GM19395 (cell line): ENCODE results near the gene NDUFA3.
A peak's percentile ranks its signal among the peaks of the same experiment; 100 is the strongest.
"Not testable (repeated sequence)": the region's sequence is repeated elsewhere in the genome, so short reads cannot be mapped to it uniquely, and the experiment has no call there.

Experiments
- ATAC-seq: cut with Tn5 transposase; IDR thresholded peaks from one replicate; pipeline ENCODE4 v1.9.1; 2021; ENCODE audit warnings: mild to moderate bottlenecking, moderate library complexity; ENCODE audit not compliant: unreplicated experiment

The NDUFA3 gene

DNA sequence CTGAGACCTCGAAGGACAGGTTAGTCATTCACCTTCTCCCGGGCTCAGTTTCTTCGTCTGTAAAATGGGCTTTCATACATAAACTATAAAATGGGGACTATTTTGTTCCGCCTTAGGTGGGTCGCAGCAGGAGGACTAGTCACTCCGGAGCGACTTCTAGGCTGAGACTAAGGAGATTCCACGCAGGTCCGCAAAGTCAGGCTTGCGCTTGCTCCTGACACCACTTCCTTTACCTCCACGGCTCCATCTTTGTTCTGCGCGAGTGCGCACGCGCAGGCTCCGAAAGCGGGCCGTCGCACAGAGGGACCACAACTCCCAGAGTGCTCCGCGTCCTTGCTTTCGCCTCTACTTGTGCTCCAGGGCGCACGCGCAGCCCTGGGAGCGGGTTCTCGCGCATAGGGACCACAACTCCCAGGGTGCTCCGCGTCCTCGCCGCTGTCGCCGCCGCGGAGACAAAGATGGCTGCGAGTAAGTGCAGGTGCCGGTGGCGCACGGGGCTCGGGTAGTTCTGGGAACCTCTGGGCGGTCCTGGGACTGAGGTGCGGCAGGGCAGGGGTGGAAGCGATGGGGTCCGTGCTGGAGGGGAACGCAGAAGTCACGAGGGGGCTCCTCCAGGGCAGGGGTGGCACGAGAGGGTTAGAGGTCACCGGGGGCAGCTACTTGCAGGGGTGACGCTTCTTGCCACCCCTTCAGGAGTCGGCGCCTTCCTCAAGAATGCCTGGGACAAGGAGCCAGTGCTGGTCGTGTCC is at the start of gene NDUFA3:
TSS of gene NDUFA3 (plus strand) at position 435 of the 749 bp plus-strand sequence. CDS start at position 459, 24 bp downstream.
- ATAC-seq: peak; percentile 88

DNA sequence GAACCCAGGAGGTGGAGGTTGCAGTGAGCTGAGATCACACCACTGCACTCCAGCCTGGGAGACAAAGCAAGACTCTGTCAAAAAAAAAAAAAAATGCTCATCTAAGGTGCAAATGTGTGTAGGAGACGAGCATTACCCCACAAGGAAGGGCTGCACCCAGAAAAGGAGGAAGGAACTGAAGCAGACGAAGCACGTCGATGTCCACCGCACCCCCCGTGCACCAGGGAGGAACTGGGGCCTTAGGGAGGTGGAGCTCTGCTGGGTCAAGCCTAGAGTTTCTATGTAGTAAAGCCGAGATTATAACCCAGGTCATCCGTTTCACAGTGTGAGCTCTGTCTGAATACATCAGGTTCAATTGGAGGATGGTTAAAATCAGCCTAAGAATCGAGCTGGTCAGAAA is 40.0 kb upstream of the NDUFA3 start:
- ATAC-seq: no peak

GRCh38 chr19:54063350-54064116 is 39.1 kb upstream of the NDUFA3 start, which contains the start of gene VSTM1:
Gene VSTM1, minus strand, starts transcription at chr19:54063897. Its CDS starts 120 bp downstream, at chr19:54063777.
- ATAC-seq: no peak

DNA sequence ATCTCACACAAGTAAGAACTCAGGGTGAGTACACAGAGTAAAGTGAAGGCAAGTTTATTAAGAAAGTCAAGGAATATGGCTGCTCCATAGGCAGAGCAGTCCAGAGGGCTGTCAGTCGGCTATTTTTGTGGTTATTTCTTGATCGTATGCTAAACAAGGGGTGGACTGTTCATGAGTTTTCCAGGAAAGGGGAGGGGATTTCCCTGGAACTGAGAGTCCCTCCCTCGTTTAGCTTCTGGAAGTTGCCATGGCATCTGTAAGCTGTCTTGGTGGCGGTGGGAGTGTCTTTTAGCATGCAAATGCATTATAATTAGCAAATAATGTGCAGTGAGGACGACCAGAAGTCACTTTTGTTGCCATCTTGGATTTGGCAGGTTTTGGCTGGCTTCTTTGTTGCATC is 33.2 kb upstream of the NDUFA3 start:
- ATAC-seq: no peak

DNA sequence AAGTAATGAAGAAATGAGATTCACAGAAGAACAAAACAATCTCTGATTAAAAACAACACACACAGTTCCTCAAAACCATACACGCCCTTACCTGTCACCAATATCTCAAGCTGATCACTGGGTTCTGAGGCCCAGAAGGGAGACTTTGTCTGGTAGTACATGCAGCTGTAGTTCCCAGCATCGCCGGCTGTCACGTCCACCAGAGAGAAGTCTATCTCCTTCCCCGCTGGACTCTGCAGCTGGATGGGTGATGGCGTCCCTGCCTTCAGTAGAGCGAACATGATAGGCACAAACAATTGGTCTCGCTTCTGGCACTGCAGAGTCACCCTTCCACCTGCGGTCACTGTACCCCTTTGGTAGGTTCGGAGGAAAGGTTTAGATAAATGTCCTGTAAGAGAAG is 28.8 kb upstream of the NDUFA3 start:
- no peak for ATAC-seq

DNA sequence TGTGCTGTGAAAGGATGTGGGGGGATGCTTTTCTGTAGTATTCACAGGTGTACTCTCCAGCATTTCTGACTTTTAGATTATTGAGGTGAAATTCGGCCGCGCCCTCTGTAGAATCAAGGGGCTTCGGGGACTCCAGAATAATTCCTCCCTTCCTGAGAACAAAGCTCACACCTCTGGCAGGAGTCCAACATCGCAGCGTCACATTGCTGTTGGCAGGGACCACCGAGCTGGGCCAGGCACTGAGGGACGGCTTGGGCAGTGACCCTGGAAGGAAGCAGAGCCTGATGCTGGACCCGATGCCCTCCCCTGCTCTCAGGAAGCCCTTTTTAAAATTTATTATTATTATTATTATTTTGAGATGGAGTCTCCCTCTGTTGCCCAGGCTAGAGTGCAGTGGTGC is 27.8 kb upstream of the NDUFA3 start:
- no peak for ATAC-seq

GRCh38 chr19:54077334-54077733 is 25.3 kb upstream of the NDUFA3 start:
- ATAC-seq: no peak

DNA sequence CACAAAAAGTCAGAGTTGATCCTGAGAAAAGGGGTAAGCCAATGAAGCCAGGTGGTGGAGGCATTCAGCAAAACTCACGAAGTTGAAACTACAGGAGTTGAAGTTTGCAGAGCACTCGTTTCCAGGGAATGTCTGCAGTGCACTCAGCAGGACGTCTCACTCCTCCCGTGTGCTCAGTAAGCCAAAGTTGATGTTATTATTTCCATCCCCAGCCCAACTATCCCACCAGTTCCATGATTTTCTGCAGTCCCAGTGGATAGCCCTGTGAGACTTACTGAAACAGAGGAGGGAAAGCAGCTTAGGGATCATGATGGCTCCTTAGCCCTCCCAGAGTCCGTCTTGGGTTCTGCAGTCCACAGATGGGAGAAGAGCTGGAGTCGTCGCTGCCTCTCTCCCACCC is 21.6 kb upstream of the NDUFA3 start, which contains the start of gene TARM1:
TSS of gene TARM1 (minus strand) at position 334 of the 400 bp plus-strand sequence. CDS start at position 309, 25 bp downstream.
- no peak for ATAC-seq

GRCh38 chr19:54084410-54084809 is 18.2 kb upstream of the NDUFA3 start:
- ATAC-seq: no peak

DNA sequence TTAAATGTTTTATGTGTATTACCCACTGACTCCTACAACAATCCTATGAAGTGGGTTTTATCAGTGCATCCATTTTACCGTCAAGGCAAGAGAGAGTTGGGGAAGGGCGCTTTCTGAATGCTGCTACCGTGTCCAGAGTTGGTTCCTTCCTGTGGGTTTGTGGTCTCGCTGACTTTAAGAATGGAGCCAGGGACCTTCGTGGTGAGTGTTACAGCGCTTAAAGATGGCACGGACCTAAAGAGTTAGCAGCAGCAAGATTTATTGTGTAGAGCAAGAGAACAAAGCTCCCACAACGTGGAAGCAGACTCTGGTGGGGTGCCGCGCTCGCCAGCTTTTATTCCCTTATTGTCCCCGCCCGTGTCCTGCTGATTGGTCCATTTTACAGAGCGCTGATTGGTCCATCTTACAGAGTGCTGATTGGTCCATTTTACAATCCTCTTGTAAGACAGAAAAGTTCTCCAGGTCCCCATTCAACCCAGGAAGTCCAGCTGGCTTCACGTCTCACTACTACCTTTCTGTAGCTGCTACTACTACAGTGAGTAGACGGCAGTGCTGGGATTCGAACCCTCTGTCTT is 8.1 kb upstream of the NDUFA3 start:
- no peak for ATAC-seq

DNA sequence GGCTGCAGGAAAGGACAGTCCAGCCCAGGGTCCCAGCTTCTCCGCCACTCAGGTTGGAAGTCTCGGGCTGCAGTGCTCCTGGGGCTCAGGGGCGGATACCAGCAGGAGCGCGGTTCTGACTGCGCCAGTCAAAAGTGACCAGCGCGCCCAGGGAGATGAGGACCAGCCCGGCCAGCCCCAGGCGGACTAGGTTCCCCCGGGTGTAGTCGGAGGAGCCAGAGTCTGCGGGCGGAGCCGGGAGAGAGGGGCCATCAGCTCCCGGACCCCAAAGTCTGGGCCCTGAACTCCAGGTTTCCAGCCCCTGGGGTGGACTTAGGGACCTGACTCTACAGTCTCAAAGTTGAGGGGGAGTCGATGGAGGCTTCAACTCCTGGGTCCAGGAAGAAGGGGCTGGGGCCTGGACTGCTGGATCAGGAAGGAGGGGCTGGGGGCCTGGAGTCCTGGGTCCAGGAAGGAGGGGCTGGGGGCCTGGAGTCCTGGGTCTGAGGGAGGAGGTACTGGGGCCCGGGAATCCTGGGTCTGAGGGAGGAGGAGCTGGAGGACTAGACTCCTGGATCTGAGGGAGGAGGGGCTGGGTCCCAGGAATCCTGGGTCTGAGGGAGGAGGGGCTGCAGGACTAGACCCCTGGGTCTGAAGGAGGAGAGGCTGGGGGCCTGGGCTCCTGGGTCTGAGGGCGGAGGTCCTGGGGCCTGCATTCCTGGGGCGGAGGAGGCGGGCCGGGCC is 7.4 kb upstream of the NDUFA3 start:
- no peak for ATAC-seq

DNA sequence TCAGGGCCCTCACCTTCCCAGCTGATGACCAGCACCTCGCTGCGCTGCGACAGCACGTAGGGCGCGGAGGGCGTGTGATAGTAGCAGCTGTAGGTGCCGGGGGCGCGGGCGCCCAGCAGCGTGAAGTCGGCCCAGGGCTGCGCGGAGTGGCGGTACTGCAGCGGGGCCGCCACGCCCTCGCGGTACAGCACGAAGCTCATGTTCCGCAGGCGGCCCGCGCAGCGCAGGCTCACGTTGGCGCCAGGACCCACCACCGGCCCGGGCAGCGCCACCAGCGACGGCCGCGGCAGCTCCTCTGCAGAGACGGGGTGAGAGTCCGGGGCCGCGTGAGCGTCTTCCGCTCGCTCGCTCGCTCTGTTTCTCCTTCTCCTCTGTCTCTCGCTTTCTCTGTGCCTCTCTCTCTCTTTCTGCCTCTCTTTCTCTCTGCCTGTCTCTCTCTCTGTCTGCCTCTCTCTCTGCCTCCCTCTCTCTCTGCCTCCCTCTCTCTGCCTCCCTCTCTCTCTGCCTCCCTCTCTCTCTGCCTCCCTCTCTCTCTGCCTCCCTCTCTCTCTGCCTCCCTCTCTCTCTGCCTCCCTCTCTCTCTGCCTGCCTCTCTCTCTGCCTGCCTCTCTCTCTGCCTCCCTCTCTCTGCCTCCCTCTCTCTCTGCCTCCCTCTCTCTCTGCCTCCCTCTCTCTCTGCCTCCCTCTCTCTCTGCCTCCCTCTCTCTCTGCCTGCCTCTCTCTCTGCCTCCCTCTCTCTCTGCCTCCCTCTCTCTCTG is 6.6 kb upstream of the NDUFA3 start:
- ATAC-seq: not testable (repeated sequence)

GRCh38 chr19:54096617-54097106 is 6.0 kb upstream of the NDUFA3 start:
- no peak for ATAC-seq

DNA sequence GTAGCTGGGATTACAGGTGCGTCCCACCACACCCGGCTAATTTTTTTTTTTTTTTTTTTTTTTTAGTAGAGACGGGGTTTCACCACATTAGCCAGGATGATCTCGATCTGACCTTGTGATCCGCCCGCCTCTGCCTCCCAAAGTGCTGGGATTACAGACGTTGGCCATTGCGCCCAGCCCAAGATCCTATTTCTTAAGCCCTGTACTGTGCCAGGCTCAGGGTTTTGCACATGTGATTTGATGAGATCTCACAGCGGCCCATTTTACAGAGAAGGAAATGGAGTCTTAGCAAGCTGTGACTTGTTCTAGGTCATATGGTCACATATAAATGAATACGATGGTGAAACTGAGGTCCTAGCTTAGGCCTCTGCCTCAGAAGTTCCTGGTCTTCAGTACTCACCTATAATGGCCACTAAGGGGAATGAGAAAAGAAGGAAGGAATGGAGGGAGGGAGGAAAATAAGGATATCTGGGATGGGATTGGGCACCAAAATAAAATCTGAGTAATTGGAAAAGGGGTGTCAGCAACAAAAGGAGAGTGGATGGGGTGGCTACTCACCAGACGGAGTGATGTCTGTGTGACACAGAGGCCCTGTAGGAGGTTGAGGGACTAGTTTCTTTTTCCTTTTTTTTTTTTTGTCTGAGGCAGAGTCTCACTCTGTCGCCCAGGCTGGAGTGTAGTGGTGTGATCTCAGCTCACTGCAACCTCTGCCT is 3.3 kb upstream of the NDUFA3 start:
- ATAC-seq: no peak

GRCh38 chr19:54099903-54100255 is 2.8 kb upstream of the NDUFA3 start:
- not testable (repeated sequence) for ATAC-seq

DNA sequence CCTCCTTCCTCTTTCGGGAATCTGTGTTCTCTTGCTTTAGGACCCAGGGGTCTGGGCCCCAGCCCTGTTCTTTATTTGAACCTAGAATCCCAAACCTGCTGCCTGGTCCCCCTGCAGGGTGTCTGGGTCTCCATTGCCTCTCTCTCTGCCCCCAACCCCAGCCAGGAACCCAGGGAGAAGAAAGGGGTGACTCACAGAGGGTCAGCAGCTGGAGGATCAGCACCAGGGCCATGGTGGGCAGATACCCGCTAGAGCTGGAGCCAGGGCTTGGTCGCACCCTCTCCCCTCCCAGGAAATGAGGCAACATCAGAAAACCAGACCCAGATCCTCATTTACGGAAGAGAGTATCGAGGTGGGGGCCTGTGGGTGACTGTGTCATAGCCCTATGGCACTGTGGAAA is 2.1 kb upstream of the NDUFA3 start, which contains the start of gene OSCAR:
TSS of gene OSCAR (minus strand) at position 243 of the 400 bp plus-strand sequence. CDS start at position 232, 11 bp downstream.
- no peak for ATAC-seq

DNA sequence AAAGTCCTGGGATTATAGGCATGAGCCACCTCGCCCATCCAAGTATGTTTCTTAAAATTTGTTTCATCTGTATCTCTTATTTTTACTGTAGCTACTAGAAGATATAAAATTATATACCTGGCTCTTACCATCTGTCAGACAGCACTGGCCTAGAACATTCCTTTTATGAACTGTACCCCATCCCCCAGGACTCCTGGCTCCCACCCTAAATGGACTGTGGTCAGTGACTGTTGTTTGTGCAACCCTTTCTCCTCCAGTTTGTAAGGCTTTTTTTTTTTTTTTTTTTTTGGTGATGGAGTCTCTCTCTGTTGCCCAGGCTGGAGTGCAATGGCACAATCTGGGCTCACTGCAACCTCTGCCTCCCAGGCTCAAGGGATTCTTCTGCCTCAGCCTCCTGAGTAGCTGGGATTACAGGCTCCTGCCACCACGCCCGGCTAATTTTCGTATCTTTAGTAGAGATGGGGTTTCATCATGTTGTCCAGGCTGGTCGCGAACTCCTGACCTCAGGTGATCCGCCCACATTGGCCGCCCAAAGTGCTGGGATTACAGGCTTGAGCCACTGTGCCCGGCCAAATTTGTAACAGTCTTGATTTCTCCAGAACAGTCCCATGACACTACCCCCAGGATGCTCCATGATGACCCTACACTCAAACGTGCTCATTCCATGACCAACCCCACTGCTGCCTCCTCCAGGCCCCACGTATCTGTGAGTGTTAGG is 2.5 kb downstream of the NDUFA3 start:
- ATAC-seq: no peak

DNA sequence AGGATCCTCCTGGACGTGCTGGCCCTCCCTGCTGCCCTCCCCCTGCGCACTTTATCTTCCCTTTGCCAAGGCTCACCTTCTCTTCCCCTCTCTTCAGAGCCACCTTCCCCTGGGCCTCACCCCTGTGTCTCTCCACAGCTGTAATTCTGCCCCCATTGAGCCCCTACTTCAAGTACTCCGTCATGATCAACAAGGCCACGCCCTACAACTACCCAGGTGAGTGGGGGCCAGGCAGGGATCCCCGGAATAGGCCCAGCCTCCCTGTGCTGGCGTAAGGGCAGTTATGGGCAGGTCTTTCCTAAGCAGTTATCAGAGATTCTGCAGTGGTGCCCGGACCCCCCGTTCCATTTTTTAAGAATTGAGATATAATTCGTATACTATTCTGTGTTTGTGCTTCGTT is 3.1 kb downstream of the NDUFA3 start:
- ATAC-seq: no peak

GRCh38 chr19:54106716-54107115 is 4.1 kb downstream of the NDUFA3 start:
- ATAC-seq: no peak
